Stimulated activated CD8-positive, alpha-beta memory T cell treated with anti-CD3 and anti-CD28 coated beads, Interleukin-15, amount 100 ng/mL, for 48 hours (primary cell): ENCODE data around the gene IL1RN.

ENCODE experiments used
- DNase-seq, 2 donors: peaks; one replicate each; pipeline ENCODE4 v3.0.0-alpha.2; 2020; ENCODE audit warnings: low read depth in 2 of 2

The IL1RN gene

GRCh38 chr2:113127646-113128570 is 510 bp downstream of the IL1RN start:
- no peak for DNase-seq

GRCh38 chr2:113129519-113130078 is 2.2 kb downstream of the IL1RN start:
- no peak for DNase-seq

GRCh38 chr2:113131352-113132185 is 4.2 kb downstream of the IL1RN start:
- DNase-seq = no peak

- DNase-seq = no peak
These were observed 5.1 kb downstream of the IL1RN start for GRCh38 chr2:113132414-113133021.

- DNase-seq = no peak
These were observed 6.6 kb downstream of the IL1RN start for GRCh38 chr2:113133704-113134598.

- no peak for DNase-seq
These were observed 7.3 kb downstream of the IL1RN start for GRCh38 chr2:113134717-113135116.

- no peak for DNase-seq
These were observed 7.9 kb downstream of the IL1RN start for GRCh38 chr2:113135317-113135716.

GRCh38 chr2:113136828-113137775 is 9.7 kb downstream of the IL1RN start:
- no peak for DNase-seq

- no peak for DNase-seq
These were observed 10.4 kb downstream of the IL1RN start for GRCh38 chr2:113137827-113138226.

GRCh38 chr2:113138428-113139322 is 11.3 kb downstream of the IL1RN start:
- peak in 1 of 2 donors; percentile 20 for DNase-seq

GRCh38 chr2:113141451-113141850 is 14.1 kb downstream of the IL1RN start:
- no peak for DNase-seq

- DNase-seq = no peak
These were observed 14.9 kb downstream of the IL1RN start for GRCh38 chr2:113142290-113142689.

- DNase-seq = no peak
These were observed 16.9 kb downstream of the IL1RN start for GRCh38 chr2:113144259-113144658.

GRCh38 chr2:113148606-113149552 is 21.5 kb downstream of the IL1RN start:
- no peak for DNase-seq

- DNase-seq = no peak
These were observed 22.3 kb downstream of the IL1RN start for GRCh38 chr2:113149553-113150257.

GRCh38 chr2:113150258-113150601 is 22.8 kb downstream of the IL1RN start:
- DNase-seq = no peak

GRCh38 chr2:113155331-113155730 is 27.9 kb downstream of the IL1RN start:
- DNase-seq = no peak
